Ishikawa (cell line): ENCODE data around the gene CYP26A1.

ENCODE experiments used
- CEBPB ChIP-seq: IDR thresholded peaks from 2 replicates; pipeline ENCODE4 v1.6.1; 2012
- CREB1 ChIP-seq: IDR thresholded peaks from 2 replicates; pipeline ENCODE4 v1.6.1; 2012; ENCODE audit warnings: low read depth
- EGR1 ChIP-seq: IDR thresholded peaks from 2 replicates; pipeline ENCODE4 v1.6.1; 2012
- EP300 ChIP-seq: IDR thresholded peaks from 2 replicates; pipeline ENCODE4 v1.6.1; 2012; ENCODE audit warnings: borderline replicate concordance
- FOXM1 ChIP-seq: IDR thresholded peaks from 2 replicates; pipeline ENCODE4 v1.6.1; 2012; ENCODE audit warnings: low read depth, borderline replicate concordance
- MAX ChIP-seq: IDR thresholded peaks from 2 replicates; pipeline ENCODE4 v1.6.1; 2012
- NFIC ChIP-seq: IDR thresholded peaks from 2 replicates; pipeline ENCODE4 v1.6.1; 2012
- RAD21 ChIP-seq: IDR thresholded peaks from 2 replicates; pipeline ENCODE4 v1.6.1; 2012; ENCODE audit warnings: low read depth
- REST ChIP-seq: IDR thresholded peaks from 2 replicates; pipeline ENCODE4 v1.6.1; 2012; ENCODE audit warnings: low read depth, mild to moderate bottlenecking
- TAF1 ChIP-seq: IDR thresholded peaks from 2 replicates; pipeline ENCODE4 v1.6.1; 2012; ENCODE audit warnings: low read depth, mild to moderate bottlenecking
- TCF12 ChIP-seq: IDR thresholded peaks from 2 replicates; pipeline ENCODE4 v1.6.1; 2012; ENCODE audit warnings: low read depth
- TEAD4 ChIP-seq: IDR thresholded peaks from 2 replicates; pipeline ENCODE4 v1.6.1; 2012
- YY1 ChIP-seq: IDR thresholded peaks from 2 replicates; pipeline ENCODE4 v1.6.1; 2012; ENCODE audit warnings: low read depth
- ZBTB7A ChIP-seq: IDR thresholded peaks from 2 replicates; pipeline ENCODE4 v1.6.1; 2012; ENCODE audit warnings: low read depth
- TF ChIP-seq, protein P1 (sequence below): IDR thresholded peaks from 2 replicates; pipeline ENCODE4 v1.6.1; 2012

CYP26A1 gene

DNA sequence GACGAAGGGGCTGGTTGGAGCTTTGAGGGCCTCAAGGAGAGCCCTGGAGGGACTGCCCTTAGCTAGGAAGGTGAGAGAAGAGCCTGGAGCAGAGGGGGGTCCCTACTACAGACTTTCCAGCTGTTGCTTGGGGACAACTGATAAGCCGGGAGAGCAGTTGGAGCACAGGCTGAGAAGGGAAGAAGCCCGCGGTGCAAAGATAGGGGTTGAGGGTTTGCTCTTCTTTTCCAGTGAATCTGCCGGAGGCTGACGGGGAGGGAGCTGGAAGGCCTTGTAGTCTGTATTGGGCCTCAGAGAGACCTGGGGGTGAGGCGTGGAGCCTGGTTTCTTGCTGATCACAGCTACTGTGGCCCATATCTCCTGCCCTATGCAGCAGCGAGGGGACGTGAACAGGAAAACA lies 23.7 kb downstream of the CYP26A1 start:
- no peak for TF ChIP-seq CREB1
- TF ChIP-seq RAD21, result no peak
- TF ChIP-seq CEBPB, result no peak

DNA sequence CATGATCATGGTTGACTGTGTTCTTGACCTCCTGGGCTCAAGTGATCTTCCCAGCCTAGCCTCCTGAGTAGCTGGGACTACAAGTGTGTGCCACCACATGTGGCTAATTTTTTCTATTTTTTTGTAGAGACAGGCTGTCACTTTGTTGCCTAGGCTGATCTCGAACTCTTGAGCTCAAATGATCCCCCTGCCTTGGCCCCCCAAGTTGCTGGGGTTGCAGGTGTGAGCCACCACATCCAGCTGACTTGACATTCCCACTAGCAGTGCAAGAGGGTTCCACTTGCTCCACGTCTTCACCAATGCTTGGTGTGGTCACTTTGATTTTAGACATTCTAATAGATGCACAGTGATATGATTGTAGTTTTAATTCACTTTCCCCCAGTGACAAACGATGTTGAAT lies 25.1 kb downstream of the CYP26A1 start:
- no peak for TF ChIP-seq TAF1

GRCh38 chr10:93099670-93100069 lies 26.0 kb downstream of the CYP26A1 start:
- no peak for TF ChIP-seq YY1
- TF ChIP-seq EGR1, result no peak
- no peak for TF ChIP-seq MAX
- TF ChIP-seq REST, result no peak

DNA sequence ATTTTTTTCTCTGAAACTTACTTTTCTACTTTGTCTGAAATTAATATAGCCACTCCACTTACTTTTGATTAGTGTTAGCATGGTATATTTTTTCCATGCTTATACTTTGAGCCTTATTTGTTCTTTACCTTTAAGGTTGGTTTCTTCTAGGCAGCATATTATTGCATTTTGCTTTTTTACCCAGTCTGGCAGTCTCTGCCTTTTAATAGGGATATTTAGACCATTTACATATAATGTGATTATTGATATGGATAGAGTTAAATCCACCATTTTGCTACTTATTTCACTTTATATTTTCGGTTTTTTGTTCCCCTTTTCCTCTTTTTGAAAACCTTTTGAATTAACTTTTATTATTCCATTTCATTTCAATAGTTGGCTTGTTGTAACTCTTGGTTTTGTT lies 30.3 kb downstream of the CYP26A1 start:
- TF ChIP-seq TAF1 (no peak), RAD21 (no peak), CEBPB (no peak), CREB1 (no peak), TEAD4 (no peak), REST (no peak), NFIC (no peak), EGR1 (no peak), EP300 (no peak), ZBTB7A (no peak), MAX (no peak), TCF12 (no peak), FOXM1 (no peak), YY1 (no peak)
- TF ChIP-seq, protein P1, sequence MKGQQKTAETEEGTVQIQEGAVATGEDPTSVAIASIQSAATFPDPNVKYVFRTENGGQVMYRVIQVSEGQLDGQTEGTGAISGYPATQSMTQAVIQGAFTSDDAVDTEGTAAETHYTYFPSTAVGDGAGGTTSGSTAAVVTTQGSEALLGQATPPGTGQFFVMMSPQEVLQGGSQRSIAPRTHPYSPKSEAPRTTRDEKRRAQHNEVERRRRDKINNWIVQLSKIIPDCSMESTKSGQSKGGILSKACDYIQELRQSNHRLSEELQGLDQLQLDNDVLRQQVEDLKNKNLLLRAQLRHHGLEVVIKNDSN, result no peak

- no peak for TF ChIP-seq EP300
- no peak for TF ChIP-seq NFIC
- no peak for TF ChIP-seq CEBPB
- no peak for TF ChIP-seq TAF1
- no peak for TF ChIP-seq YY1
- no peak for TF ChIP-seq CREB1
- no peak for TF ChIP-seq FOXM1
- TF ChIP-seq EGR1, result no peak
- no peak for TF ChIP-seq RAD21
- TF ChIP-seq, protein P1, result no peak
- TF ChIP-seq TCF12, result no peak
- TF ChIP-seq ZBTB7A, result no peak
- TF ChIP-seq REST, result no peak
- TF ChIP-seq MAX, result no peak
- no peak for TF ChIP-seq TEAD4
These were observed 33.0 kb downstream of the CYP26A1 start for GRCh38 chr10:93106631-93107072.
